ENCODE measurements around the gene PAXIP1.
A peak's percentile ranks its signal among the peaks of the same experiment; 100 is the strongest.

PAXIP1 gene

DNA sequence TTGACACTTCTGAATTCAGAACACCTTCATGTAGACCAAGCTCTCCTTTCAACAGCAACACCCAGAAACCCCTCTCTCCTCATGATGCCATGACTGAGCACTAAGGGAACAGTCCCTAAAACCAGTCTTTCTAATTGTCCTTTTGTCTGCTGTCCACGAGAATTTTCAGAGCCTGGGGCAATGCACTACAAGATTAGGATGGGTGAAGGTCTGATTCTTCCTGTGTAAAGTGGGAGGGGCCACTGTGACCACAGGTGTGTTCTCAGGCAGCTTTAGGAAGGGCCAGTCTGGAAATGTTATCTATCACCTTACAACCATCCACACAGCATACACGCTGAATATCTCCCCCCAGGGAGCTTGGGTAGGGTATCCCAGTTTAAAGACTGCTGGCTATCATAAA lies 7.9 kb downstream of the PAXIP1 start:
- no peak for DNase-seq (ENCODE audit: low read depth, low spot score)

DNA sequence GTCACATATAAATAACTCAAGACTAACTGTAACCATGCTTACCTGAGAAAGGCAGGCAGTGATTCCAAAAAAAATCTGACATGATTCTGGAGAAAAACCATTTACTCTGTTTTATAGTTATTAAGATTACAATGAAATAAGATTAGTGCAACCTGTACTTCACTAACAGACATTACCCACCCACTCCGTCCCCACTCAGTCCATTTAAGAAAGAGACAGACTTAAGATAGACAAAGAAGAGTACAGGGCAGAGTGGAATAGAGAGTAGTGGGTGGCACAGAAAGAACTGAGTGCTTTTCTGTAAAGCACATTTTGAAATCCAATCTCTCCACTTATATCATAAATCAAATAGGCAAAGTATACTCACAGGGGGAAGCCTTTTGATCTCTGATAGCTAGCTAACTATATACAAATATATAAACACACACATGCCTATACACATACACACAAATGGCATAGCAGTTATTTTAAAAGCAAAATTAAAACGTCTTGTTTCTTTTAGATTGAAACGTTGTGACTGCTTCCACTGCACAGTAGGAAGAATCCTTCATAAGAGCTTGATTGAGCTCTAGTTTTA lies 11.9 kb downstream of the PAXIP1 start:
- no peak for DNase-seq (ENCODE audit: low read depth, low spot score)

DNA sequence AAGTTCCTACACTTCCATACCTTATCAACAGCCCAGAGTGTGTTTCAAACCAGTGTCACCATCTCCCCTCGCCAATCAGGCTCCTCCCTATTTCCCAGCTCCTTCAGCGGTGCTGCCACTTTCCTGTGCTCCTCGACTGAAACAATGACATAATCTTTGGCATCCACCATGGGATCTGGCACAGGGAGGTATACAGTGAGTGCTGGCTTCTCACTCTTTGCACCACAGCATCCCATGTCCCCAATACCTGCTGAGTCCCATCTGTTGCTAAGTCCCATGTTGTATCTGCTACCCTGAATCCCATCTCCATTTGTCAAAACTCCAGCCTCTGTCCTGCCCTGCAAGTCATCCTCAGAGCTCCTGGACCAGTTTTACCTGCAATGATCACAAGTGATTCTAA lies 15.4 kb downstream of the PAXIP1 start:
- DNase-seq (ENCODE audit: low read depth, low spot score) = no peak

DNA sequence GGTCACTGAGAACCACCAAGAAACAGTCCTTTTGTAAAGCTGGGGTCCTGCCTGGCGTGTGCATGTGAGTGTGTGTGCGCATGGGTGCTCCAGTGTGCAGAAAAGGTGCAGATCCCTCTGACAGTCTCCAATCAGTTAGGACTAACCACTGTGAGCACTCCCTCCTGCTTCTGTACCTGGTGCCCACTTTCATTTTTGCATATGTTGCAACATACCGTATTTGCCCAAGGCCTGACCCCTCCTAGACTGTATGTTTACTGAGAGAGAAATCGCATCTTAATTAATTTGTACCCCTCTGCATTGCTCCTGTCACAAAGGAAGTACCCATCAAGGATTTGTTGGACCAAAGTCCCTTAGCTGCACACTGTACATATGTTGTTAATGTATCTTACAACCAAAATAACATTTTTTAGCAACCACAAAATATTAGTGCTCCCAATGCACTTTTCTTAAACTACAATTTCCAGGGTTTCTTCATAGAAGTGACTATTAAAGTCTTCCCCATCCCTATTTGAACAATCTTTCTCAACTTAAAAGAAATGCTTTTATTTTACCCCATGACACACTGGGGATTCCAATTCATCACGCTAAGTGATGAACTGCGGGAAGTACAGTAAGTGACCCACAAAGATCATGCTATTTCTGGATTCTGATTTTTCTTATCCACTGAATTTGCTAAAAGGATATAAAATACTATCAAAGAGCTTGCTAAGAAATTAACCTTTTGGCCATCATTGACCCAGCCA lies 16.6 kb downstream of the PAXIP1 start:
- DNase-seq (ENCODE audit: low read depth, low spot score) = no peak

DNA sequence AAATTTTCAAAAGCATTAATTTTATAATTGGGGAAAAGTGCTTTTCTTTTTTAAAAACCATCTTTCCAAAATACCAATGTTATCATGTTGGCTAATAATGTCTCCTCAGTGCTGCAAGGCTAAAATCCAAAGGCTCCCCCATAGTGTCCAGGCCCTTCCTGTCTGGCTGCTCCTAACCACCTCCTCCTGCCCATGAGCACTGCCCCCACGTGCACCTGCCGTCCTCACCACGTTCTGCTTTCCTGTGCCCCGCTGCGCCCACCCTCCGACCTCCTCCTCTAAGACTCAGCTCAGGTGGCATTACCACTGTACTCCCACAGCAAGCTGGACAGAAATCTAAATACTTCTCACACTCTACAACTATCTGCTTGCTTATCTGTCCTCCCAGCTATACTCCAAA lies 17.7 kb downstream of the PAXIP1 start:
- DNase-seq (ENCODE audit: low read depth, low spot score) = no peak

DNA sequence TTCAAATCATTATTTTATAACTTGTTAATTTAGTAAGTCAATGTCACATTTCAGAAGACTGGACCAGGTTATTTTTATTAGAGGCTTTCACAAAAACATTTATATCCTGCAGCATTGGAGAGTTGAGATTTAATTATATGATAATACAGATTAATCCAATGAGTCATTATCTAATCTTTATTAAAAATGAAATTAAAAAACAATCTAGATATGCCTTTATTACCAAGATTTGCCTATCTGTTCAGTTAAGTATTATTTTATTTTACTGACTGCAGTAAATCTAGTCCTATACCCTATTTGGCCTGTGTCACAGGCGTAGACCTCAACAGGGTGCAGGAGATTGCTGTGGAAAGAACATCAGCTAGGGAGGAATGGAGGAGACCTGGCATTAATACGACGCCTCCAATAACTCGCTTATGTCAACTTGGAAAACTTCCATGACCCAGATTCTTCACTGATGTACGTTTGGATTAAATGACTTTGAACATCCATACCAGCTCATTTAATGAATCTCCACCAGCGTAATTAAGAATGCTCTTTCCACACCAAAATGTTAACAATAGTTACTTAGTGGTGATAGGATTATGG lies 18.2 kb downstream of the PAXIP1 start:
- DNase-seq (ENCODE audit: low read depth, low spot score) = no peak

DNA sequence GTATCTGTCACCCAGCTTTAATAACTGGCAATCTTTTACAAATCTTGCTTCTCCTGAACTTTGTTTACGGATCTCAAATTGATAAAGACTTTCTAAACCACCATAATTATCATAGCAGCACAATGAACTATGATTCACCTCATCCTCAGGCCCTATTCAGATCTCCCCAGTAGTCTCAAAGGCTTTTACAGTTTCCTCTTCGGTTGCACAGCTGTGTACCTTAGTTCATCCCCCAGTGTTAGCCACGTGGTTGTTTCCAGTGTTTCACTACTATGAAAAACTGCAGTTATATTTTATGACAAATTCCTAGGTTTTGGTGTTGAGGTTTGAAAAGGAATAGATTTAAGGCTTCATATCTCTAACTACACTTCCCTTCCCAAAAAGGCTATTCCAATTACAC lies 24.9 kb downstream of the PAXIP1 start:
- DNase-seq (ENCODE audit: low read depth, low spot score) = no peak

DNA sequence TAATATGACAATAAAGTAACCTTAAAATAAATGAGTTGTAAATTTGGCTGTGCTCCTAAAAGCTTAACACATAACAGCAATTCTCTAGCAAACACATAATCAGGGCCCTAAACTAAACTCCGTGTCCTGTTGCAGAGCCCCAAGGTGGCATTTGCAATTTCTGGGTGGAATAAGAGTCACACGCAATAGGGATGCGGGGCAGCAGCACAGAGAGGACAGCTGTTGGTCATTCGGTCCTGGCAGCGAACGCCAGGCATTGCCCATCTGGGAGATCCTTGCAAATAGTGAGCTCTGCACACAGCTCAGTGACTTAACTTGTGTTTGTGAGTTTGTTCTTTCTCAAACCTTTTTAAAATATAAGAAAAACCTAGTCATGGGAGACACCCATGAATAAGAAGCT lies 25.7 kb downstream of the PAXIP1 start:
- no peak for DNase-seq (ENCODE audit: low read depth, low spot score)

DNA sequence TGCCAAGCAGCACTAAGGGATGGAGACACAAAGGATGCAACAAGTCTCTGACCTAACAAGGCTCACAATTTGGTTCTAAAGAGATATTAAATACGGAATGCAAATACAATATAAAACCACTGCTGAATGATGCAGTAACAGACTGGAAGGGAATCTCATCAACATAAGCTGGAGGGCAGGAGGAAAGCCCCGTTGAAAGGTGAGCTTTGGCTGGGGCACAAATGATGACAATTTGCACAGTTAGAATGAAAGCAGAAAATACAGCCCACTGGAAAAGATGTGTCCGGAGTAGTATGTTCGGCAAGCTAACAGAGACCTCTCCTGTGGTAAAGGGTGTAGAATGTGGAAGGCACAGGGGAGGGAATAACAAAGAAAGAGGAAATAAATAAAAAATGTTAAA lies 26.1 kb downstream of the PAXIP1 start:
- no peak for DNase-seq (ENCODE audit: low read depth, low spot score)

DNA sequence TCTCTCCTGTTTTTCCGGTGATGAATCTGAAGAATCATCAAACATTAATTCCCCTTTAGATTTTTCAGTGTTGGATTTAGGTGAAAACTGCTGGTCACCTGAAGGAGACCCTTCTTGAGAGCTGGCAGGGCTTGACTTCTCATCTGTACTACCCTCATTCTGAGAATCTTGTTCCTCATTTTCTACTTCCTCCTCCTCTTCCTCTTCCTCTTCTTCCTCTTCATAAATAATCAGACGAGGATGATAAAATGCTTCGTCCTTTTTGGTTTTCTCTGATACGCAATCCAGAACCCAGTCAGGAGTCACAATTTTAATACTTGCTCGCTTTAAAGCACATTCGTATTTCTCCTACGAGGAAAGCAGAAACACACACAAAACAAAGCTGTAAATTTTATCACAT lies 26.9 kb downstream of the PAXIP1 start:
- no peak for DNase-seq (ENCODE audit: low read depth, low spot score)

DNA sequence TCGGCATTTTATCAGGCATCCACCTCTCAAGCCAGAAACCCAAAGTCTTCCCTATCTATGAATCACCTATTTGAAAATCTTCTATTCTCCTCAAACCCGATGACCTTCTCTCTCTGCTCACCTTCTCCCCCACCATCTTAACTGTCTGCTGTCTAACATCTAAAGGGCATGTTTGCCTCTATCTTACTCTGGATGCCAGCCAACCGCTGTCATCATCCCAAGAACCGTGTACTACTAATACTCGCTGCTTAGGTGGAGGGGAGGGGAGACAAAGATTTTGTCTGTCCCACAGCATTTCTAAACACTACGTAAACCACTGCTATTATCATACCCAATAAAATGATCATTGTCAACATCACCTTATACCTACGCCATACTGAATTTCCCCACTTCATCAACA lies 29.5 kb downstream of the PAXIP1 start:
- no peak for DNase-seq (ENCODE audit: low read depth, low spot score)

DNA sequence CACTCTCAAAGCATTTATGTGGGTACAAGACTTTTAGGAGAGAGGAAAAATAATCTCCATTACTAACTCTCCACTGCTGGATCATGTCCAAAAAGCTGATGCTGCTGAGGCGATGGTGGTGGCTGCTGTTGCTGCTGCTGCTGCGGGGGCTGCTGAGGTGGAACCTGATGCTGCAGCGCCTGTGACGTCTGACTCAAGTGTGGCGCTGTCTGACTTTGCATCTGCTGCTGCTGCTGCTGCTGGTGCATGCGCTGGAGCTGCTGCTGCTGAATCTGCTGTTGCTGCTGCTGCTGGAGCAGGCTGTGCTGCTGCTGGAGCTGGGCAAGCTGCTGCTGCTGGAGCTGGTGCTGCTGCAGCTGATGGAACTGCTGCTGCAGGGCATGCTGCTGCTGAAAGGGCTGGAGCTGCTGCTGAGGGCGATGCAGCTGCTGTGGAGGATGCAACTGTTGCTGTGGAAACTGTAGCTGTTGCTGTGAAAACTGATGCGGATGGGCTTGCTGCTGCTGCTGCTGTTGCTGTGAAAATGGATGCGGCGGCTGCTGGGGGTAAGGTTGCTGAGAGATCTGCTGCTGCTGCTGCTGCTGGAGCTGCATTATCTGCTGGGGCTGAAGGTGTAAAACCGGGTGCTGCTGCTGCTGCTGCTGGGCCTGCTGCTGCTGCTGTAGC lies 34.5 kb downstream of the PAXIP1 start:
- no peak for DNase-seq (ENCODE audit: low read depth, low spot score)

DNA sequence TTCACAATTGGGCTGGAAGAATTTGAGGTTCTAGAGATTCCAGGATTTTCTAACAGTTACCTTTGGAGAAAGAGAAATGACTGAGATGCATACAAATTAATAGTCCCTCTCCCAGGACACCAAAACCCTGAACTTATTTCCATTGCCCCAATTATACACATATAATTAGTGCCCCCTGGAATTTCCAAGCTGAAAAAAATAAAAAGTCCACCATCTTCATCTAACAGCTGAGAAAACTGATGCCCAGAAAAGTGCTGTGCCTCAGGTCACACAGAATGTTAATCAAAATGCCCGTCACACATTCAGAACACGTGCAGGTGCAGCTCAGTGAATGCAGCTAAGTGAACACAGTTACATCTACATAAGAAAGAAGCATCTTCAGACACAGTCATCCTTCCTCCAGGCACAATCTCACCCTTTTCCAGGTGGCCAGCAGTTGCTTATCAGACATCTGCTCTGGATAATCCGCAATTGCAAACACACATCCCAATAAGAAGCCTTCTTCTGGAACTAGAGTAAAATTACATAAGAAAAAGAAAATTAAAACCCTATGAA lies 35.4 kb downstream of the PAXIP1 start:
- no peak for DNase-seq (ENCODE audit: low read depth, low spot score)

DNA sequence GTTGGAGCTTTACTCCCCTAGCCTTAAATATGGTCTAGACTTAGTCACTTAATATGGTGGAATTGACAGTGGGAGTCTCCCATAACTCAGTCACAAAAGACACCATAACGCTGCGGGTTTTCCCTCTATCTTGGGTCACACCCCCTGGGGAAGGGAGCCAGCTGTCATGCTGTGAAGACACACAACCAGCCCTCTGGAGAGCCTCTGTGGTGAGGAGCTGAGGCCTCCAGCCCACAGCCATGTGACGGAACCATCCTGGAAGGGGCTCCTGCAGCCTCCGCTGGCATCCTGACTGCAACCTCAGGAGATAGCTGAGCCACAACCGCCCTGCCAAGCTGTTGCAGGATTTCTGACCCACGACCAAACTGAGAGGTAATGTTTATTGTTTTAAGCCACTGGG lies 37.9 kb downstream of the PAXIP1 start:
- DNase-seq (ENCODE audit: low read depth, low spot score) = no peak

DNA sequence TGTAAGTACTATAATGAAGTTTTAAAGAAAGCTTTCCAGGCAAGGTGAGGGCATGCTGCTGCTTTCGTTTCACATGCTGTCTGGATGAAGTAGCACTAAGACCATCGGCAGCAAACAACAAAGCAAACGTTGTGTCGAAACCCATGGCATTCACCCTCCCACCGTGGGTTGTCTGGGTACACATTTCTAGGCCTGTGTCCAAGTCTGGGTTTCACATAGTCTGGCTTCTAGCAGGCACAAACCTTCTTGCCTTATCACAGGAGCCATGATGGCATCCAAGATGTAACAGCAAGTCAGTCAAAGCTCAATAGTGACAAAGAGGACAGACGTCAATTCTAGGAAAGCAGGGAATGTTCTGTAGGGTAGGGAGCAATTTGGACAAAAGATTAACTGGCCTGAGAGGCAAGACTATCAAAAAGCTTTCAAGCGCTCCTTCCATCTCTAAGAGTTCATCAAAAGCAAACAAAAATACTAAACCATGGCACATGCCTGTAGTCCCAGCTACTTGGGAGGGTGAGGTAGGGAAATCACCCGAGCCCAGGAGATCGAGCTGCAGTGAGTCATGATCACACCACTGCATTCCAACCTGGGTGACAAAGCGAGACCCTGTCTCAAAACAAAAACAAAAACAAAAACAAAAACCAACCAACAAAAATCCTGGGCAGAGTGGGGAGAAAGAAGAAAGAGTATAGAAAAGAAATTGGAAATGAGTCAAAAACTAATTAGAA lies 42.7 kb downstream of the PAXIP1 start:
- no peak for DNase-seq (ENCODE audit: low read depth, low spot score)

DNA sequence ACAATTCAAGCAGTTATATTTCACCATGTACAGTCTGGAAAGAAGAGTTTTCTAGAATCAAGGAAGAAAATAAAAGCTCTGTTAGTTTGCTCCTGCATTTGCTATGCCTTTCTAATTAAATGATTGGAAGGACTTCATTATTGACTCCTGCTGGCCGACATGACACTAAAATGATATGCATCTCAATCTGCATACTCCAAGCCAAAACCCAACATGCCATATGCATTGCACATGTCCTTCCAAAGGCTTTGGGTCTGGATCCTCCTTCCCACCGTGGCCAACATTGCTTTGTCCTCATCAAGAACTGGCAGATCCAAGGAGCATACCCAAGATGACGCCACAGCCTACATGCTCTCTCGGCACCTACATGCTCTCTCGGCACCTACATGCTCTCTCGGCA lies 46.5 kb downstream of the PAXIP1 start:
- no peak for DNase-seq (ENCODE audit: low read depth, low spot score)

DNA sequence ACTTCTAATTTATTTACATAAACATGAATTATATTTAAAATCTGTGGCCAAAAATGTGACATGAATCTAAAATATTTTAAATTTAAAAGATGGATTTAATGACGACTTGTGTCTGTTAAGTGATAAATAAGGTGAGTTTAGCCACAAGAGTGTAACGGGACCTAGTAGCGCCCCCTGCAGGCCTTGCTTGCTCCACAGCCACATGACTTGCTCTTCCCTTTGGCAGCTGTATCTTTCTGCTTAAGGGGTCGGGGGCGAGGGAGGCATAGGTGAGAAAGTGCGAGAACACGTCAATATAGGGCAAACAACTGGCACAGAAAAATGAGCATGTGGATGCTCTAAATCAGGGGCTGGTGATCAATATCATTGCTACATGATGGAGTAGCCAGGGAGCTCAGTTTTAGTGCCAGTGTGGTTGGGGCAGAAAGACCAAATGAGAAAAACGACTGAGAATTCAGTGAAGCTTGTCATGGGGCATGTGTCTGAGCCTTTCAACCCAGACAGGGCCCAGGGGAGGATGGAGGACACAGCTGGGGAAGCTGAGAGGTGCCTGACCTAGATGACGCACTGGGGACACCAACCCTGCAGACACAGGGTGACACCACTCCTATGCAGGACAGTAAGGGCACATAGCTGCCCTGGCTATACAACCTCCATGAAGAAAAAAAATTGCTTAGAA lies 49.8 kb downstream of the PAXIP1 start:
- DNase-seq (ENCODE audit: low read depth, low spot score) = peak; percentile 28

DNA sequence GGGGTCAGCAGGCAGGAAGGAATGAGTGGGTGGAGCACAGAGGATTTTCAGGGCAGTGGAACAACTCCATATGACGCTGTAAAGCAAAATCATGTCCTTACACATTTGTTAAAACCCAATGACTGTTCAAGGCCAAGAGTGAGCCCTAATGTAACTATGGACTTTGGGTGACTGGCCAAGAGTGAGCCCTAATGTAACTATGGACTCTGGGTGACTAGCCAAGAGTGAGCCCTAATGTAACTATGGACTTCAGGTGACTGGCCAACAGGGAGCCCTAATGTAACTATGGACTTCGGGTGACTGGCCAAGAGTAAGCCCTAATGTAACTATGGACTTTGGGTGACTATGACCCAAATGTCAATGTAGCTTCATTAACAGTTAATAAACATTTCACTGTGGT lies 52.0 kb downstream of the PAXIP1 start:
- DNase-seq (ENCODE audit: low read depth, low spot score) = no peak

DNA sequence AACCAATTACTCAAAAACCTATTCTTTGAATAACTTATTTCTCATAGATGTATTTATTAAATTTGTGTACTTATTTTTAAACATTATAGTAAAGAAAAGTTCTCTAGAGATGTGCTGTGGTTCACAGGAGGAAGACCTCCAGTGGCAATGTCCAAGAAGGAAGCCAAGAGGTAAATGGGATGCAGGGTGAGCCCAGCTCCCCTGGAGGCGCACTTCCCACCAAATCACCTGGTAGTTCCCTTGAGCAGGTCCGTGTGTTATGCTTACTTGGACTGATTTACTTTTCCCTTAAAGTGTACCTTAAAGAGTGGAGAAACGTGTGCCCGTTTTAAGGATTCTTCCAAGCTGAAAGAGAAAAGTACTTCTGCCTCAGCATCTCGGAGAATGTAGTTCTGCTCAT lies 55.3 kb downstream of the PAXIP1 start:
- DNase-seq (ENCODE audit: low read depth, low spot score) = no peak

DNA sequence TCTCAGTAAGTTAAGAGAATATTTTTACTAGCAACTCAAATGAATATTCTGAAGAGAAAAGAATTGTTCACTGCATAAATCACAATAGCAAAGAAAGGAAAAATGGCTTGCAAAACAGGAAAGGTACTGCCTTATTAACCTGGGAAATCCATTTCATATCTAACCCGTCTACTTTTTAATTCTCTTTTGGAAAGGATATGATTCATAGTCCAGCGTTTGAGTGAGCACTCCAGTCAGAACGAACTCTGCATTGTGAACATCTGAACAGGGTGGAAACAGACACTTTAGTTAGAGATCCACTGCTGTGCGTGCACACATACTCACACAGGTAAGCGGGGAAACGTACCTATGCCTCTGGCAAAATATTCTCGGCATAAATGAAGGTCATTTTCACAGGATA lies 56.8 kb downstream of the PAXIP1 start:
- no peak for DNase-seq (ENCODE audit: low read depth, low spot score)

DNA sequence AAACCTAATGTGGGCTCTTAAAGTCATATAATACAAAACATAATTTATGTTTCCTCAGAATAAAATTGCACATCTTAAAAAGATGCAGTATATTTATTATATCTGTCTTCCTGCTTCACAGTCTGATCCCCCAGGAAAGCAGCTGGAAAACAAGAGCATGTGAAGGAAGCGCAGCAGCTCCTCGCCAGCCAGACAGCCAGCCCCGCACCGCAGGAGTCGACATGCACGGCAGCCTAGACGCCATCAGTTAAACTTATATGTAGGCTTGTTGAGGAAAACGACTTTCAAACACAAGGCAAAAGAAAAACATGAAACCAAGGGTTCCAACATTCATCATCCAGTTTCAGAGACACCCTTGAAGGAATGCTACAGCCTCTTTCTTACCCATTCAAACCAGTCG lies 59.0 kb downstream of the PAXIP1 start:
- DNase-seq (ENCODE audit: low read depth, low spot score) = no peak

Data from activated CD4-positive, CD25-positive, alpha-beta regulatory T cell treated with anti-CD3 and anti-CD28 coated beads, Interleukin-2, amount 50 U/mL, for 16 hours (primary cell).